NB4 (cell line): ENCODE data around the gene TSEN54.

Experiments
- DNase-seq: peaks from one replicate; pipeline ENCODE4 v3.0.0; 2010; ENCODE audit warnings: low read depth
- H3K4me3 ChIP-seq: one replicate; pipeline ENCODE4 v1.5.1; 2011; ENCODE audit warnings: mild to moderate bottlenecking, low read depth, low read length, moderate library complexity
- MAX ChIP-seq: IDR thresholded peaks from 2 replicates; pipeline ENCODE4 v1.6.1; 2011; ENCODE audit warnings: low read depth, low read length
- MYC ChIP-seq: IDR thresholded peaks from 2 replicates; pipeline ENCODE4 v1.6.1; 2011; ENCODE audit warnings: low read depth, low read length
- POLR2A ChIP-seq: IDR thresholded peaks from 2 replicates; pipeline ENCODE4 v1.6.1; 2011; ENCODE audit warnings: mild to moderate bottlenecking; ENCODE audit not compliant: insufficient read length; ENCODE audit errors: extremely low read depth
- TF ChIP-seq, protein P1 (sequence below): IDR thresholded peaks from one replicate; pipeline ENCODE4 v1.5.1; 2012; ENCODE audit warnings: low read depth, low read length

TSEN54 gene

DNA sequence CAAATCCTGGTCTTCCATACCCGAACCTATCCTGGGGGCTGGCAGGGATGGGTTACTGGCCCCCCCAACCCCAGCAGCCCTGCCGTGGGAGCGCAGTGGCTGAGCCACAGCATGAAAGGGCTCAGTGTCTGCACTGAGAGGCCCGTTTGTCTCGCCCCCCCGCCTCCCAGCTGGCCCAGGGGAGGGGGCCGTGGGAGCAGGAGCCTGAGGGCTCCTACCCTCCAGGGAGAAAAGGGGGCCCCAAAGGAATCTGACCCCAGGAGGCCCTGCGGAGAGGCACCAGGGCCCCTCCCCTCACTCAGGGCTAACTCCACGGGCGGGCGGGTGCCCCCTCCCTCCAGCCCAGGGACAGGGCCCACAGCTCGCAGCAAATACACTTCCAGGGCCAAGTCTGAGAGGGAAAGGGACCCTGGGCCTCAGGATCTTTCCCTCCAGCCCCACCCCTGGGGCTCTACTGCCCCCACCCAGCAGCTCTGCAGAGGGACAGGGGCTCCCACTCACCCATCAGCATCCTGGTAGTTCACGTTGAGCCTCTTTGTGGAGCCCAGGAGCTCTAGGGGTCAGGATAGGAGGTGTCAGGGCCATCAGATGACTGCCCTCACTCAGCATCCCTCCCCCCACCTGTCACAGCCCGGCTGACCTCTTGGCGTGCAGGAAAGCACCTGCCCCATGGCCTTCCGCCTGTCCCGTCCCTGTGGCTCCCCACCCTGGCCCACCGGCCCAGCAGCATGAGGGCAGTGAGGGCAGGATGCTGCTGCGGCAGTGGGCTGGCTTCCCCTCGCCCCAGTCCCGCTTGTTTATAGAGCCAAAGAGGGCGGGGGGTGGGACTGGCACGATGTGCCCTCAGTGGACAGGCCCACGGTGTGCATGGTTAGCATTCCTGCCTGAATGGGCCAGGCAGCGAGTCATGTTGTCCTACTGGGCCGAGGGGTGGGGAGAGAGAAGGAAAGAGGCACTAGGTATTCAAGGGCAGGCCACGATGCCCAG lies 8.3 kb upstream of the TSEN54 start:
- TF ChIP-seq MAX (no peak), POLR2A (no peak), MYC (no peak)
- TF ChIP-seq, protein P1, sequence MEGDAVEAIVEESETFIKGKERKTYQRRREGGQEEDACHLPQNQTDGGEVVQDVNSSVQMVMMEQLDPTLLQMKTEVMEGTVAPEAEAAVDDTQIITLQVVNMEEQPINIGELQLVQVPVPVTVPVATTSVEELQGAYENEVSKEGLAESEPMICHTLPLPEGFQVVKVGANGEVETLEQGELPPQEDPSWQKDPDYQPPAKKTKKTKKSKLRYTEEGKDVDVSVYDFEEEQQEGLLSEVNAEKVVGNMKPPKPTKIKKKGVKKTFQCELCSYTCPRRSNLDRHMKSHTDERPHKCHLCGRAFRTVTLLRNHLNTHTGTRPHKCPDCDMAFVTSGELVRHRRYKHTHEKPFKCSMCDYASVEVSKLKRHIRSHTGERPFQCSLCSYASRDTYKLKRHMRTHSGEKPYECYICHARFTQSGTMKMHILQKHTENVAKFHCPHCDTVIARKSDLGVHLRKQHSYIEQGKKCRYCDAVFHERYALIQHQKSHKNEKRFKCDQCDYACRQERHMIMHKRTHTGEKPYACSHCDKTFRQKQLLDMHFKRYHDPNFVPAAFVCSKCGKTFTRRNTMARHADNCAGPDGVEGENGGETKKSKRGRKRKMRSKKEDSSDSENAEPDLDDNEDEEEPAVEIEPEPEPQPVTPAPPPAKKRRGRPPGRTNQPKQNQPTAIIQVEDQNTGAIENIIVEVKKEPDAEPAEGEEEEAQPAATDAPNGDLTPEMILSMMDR = no peak
- no peak for DNase-seq

DNA sequence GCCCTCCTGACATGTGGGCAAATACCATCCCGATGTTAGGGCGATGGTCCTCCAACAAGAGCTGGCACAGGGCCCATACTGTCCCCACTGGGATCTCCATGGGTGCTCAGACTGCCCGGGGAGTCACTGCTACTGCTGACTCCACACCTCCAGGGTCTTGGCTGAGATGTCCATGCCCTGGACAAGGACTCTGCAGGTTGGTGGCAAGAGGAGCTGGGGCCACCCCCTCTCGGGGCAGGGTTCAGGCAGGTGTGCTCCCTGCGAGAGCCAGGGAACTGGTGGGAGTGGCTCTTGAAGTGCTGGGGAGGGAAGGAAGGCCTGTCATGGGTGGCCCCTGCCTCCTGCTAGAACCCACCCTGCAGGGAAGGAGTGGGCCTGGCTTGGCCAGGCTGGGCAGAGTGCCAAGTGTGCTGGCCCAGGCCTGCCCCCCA lies 7.4 kb upstream of the TSEN54 start:
- no peak for DNase-seq
- TF ChIP-seq MAX = no peak
- TF ChIP-seq POLR2A = no peak
- TF ChIP-seq, protein P1 = no peak
- no peak for TF ChIP-seq MYC
- H3K4me3 ChIP-seq = no peak overlapping the region

More for the DNA sequence above, 8.3 kb upstream of the TSEN54 start:
- H3K4me3 ChIP-seq = no peak overlapping the region

DNA sequence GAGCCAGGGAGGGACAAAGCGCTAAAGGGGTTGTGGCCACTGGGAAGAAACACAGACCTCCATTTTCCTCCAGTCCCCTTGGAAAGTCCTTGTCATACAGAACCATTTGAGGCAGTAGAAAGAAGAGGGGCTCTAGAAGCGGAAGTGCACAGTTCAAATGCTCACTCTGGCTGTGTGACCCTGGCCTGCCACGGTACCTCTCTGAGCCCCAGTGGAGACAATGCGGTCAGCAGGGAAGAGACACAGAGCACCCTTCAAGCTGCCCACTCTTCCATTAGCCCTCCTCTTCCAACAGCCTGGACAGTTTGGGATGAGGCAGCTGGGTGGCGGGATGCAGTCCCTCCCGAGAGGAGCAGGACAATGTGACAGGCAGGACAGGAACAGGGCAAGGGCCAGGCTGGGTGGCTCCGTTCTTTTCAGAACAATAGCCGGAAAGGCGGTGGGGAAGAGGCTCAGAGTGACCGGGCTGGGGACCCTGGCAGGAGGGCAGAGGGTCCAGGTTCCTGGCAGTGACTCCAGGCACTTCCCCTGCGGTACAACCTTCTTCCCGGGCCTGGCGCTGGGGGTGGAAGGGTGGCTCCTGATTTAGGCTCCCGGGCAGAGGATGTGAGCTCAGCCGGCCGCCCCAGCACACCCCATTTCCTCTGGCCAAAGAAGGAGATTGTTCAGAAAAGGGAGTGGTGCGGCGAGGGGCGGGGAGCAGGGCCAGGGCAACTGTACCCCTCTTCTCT lies 6.6 kb upstream of the TSEN54 start:
- TF ChIP-seq, protein P1 = no peak
- TF ChIP-seq MAX (no peak), POLR2A (no peak), MYC (no peak)
- no peak overlapping the region for H3K4me3 ChIP-seq
- no peak for DNase-seq

DNA sequence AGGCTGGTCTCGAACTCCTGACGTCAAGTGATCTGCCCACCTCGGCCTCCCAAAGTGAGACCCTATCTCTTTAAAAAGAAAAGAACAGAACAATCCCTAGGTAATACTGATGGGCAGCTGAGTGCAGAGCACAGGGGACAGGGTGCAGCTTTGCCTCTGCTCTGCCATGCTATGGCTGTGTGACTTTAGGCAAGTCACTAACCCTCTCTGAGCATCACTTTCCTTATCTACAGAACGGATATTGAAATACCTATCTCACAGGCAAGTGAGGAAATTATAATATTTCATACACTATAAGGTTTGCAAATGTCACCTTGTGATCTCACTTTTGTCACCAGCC lies 5.1 kb upstream of the TSEN54 start:
- H3K4me3 ChIP-seq = no peak overlapping the region
- no peak for DNase-seq
- TF ChIP-seq MYC (no peak), MAX (no peak), POLR2A (no peak)
- TF ChIP-seq, protein P1 = no peak

DNA sequence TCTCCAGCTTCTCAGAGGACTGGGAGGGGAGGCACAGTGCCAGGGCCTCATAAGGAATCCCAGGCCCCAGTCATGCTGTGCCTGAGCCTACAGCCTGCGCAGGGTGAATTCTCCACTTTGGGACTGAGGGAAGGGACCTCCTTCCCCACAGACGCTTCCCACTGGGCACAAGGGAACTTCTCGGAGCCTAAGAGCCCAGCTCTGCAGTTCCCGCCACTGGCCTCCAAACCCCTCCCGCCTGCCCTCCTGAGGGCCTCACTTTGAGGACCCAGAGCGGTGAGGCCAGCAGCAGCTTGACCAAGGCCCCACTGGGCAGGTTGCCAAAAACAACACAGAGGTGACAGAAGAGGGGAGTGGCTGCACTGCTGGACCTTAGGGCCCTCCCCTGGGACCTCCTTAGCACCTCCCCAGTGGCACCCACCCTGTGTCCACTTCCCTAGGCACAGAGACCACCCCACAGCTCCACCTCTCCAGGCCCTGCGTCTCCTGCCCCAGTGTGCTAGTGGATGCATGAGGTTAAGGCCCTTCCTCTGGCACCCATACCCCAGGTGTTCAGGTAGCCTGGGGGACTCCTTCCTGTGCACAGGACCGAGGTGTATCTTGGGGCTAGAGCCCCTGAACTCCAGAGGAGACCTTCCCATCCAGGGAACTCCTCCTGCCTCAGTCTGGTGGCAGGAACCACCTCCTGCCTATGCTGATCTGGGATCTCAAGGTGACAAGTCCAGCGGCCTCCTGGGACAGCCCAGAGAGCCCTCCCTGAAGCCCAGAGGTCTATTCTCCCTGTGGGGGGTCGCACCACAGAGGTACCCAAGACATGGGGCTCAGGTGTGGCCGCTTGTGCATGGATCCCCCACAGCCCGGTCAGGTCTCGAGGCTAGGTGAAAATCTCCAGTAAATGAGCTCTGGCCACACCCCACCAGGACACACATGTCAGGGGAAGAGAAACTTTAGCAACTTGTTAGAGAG lies 4.4 kb upstream of the TSEN54 start:
- TF ChIP-seq MYC (no peak), POLR2A (no peak), MAX (no peak)
- TF ChIP-seq, protein P1 = no peak
- H3K4me3 ChIP-seq = no peak overlapping the region

More for the DNA sequence above, 4.4 kb upstream of the TSEN54 start:
- no peak for DNase-seq
